Omental fat pad (tissue), 4 donors: Measurements from ENCODE around the gene ILDR2. TPM values are rescaled to one million over a fixed set of nuclear protein-coding genes. Genes with fewer than 3 reads are reported as not detected.

ENCODE experiments used
- ATAC-seq: fragments of 150-250 bp; one replicate; pipeline ENCODE4 v1.9.1; 2016; ENCODE audit warnings: mild to moderate bottlenecking, moderate library complexity; ENCODE audit not compliant: low FRiP score
- DNase-seq: peaks from one replicate; pipeline ENCODE4 v3.0.0-alpha.2; 2019; ENCODE audit warnings: low spot score
- total RNA-seq, 4 donors: library from RNA; depleted of rRNA; stranded (reverse); fragments of >200 nt; gene quantifications; one replicate each; pipeline ENCODE4 v1.1.0, GENCODE V29; 2016
- TF ChIP-seq, protein P1 (sequence below), 3 donors: fragments of 450-650 bp; IDR thresholded peaks; one replicate each; pipeline ENCODE4 v1.5.1; 2016 to 2017; ENCODE audit warnings: antibody characterized with exemption in 3 of 3, mild to moderate bottlenecking in 3 of 3, moderate library complexity in 2 of 3

ILDR2 gene
- total RNA-seq, 4 donors from 2014 or later = 3.5 to 15.3 (median 6.1) TPM; not detected in 1

DNA sequence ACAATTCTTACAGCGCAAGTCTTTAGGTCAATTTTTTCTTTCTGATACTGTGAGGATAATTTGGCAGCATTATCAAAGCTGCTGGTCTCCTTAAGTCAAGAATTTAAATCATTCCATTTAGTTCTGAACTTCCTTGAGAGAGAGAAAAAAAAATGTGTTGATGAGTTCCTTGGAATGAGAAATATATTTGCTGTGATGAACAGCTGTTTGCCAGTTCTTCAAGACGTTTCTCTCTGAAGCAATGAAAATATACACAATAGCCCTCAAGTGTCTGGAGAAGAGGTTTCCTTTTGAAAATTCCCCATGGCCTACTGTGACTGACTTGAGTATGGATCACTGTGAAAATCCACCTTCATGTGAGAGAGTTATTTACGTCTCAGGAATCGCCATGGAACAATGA is 68.3 kb downstream of the ILDR2 start:
- ATAC-seq = no peak
- TF ChIP-seq, protein P1, sequence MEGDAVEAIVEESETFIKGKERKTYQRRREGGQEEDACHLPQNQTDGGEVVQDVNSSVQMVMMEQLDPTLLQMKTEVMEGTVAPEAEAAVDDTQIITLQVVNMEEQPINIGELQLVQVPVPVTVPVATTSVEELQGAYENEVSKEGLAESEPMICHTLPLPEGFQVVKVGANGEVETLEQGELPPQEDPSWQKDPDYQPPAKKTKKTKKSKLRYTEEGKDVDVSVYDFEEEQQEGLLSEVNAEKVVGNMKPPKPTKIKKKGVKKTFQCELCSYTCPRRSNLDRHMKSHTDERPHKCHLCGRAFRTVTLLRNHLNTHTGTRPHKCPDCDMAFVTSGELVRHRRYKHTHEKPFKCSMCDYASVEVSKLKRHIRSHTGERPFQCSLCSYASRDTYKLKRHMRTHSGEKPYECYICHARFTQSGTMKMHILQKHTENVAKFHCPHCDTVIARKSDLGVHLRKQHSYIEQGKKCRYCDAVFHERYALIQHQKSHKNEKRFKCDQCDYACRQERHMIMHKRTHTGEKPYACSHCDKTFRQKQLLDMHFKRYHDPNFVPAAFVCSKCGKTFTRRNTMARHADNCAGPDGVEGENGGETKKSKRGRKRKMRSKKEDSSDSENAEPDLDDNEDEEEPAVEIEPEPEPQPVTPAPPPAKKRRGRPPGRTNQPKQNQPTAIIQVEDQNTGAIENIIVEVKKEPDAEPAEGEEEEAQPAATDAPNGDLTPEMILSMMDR (IDR thresholded peaks at IDR 0.05) = no peak
- DNase-seq = no peak

DNA sequence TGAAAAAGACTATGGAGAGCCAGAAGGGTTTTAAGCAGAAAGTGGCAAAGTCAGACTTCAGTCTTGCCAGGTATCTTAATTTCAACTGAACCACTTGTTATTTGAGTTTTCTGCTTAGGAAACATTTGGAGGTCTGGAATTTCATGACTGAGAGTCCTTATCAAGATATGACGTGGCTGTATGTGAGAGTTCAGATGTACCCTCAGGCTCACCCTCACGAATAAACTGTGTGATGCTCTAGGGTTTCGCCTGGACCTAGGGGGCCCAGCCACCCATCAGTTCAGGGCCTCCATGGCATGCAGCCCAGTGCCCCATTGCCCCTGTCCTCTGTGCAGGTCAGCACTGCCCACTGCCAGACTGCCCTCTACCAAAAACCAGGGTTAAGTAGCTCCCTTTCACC is 68.7 kb downstream of the ILDR2 start:
- ATAC-seq (no peak), DNase-seq (no peak)
- TF ChIP-seq, protein P1 (IDR thresholded peaks at IDR 0.05) = no peak

DNA sequence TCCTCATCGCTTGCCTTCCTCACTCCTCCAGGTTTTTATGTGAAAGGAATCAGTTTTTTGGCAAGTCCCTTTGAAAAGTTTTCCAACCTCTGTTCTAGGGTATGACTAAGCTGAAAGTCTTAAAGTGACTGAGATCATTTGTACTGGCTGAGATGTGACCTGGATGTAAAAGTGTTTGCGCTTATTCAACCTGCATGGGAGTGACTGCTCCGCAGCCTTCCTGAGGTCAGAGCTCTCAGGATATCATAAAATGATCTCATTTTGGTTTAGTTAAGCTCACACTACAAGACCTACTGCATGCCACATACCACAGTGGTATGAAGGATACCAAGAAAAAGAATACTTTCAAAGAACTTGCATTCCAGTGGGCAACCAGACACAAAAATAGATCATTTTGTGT is 69.4 kb downstream of the ILDR2 start:
- DNase-seq = no peak
- peak; percentile 66 for ATAC-seq

DNA sequence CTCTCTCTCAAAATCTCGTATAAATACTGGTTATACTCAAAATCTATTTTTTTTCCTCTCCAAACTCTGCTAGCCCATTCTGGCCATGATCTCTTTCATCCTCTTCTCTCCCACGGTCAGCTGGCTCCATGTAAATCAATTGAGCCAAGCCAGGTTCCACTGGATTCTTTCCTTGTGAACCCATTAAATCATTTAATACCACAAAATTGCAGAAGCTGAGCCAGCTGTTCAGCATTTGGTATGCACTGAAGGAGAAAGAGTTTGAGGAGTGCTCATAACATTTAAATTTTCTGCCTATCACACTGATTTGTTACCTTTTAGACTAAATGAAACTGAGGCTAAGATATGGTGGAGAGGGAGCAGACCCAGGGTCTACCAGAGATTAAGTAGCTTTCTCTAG is 70.2 kb downstream of the ILDR2 start:
- DNase-seq (no peak), ATAC-seq (no peak)
- TF ChIP-seq, protein P1 (IDR thresholded peaks at IDR 0.05) = no peak

More for the DNA sequence above, 69.4 kb downstream of the ILDR2 start:
- TF ChIP-seq, protein P1 (IDR thresholded peaks at IDR 0.05) = no peak

DNA sequence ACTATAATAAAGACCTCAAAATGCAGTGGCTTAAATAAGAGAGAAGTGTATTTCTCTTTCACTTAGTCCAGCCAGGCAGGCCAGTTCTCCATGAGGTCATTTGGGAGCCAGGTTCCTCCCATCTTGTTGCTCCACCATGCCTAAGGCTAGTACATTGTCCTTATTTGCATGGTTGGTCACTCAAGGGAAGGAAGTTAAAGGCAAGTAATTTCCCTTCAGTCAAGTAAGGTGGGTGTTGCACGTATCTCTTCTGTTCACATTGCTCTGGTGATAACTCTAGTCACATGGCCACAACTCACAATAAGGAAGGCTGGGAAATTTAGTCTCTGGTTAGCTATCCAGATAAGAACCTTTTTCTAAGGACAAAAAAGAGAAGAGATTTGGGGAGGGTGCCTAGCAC is 72.1 kb downstream of the ILDR2 start:
- ATAC-seq (no peak), DNase-seq (no peak)
- TF ChIP-seq, protein P1 (IDR thresholded peaks at IDR 0.05) = no peak

DNA sequence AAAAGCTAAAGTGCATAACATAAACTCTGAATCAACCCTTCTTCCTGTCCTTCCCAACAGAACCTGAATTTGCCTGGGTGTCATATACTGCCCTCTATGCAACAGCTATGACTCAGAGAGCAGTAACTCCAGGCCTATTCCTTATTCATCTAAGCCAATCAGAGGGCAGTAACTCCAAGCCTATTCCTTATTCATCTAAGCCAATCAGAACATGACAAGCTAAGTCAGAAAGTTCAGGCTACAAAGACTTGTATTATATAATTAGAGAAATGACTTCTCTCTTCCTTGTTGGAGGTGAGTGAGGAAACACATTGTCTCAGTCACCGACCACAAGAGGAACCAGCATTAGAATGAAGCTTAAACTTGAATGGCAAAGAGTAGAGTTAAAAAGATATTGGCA is 73.1 kb downstream of the ILDR2 start:
- ATAC-seq (no peak), DNase-seq (no peak)
- TF ChIP-seq, protein P1 (IDR thresholded peaks at IDR 0.05) = no peak

DNA sequence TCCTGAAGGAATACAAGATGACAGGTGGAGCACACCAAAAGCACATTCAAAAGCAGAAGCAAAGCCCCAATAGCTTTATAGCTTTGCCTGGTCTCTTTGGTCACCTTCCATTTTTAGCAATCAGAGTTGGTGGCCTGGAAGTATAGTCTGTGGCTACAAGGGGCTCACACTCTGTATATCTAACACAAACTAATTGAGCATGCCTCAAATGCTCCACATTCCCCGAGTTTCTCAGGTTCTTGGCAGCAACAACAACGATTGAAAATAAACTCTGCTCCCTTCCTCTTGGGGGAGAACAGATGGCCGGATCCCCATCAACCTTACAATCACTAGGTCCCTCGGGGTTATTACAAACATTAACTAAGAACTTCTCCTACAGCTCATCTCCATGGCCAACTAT is 74.4 kb downstream of the ILDR2 start:
- no peak for DNase-seq
- ATAC-seq = no peak
- TF ChIP-seq, protein P1 (IDR thresholded peaks at IDR 0.05) = no peak
